SKM-1 (cell line): ENCODE results near the gene CFAP99.
"Not testable (repeated sequence)": the region's sequence is repeated elsewhere in the genome, so short reads cannot be mapped to it uniquely, and the experiment has no call there.

ENCODE experiments used
- DNase-seq: peaks from one replicate; lab custom pipeline; 2025; ENCODE audit not compliant: unreplicated experiment; lab: John Stamatoyannopoulos, UW

The CFAP99 gene

GRCh38 chr4:2465032-2465431 lies 46.3 kb downstream of the CFAP99 start:
- no peak for DNase-seq

- not testable (repeated sequence) for DNase-seq
These were observed 46.8 kb downstream of the CFAP99 start for GRCh38 chr4:2465544-2465943.

GRCh38 chr4:2468456-2469191 lies 49.9 kb downstream of the CFAP99 start, which contains the start of gene RNF4:
TSS of gene RNF4 (plus strand) at chr4:2469106. CDS start at chr4:2490494, 21,388 bp downstream.
- DNase-seq, result peak; percentile 99

- DNase-seq, result peak; percentile 42
These were observed 50.6 kb downstream of the CFAP99 start for GRCh38 chr4:2469192-2469984.

GRCh38 chr4:2470791-2471190 lies 52.0 kb downstream of the CFAP99 start:
- no peak for DNase-seq

- DNase-seq, result no peak
These were observed 53.4 kb downstream of the CFAP99 start for GRCh38 chr4:2472187-2472586.

- DNase-seq, result no peak
These were observed 59.5 kb downstream of the CFAP99 start for GRCh38 chr4:2478229-2478628.

- DNase-seq, result no peak
These were observed 61.9 kb downstream of the CFAP99 start for GRCh38 chr4:2480649-2481048.

GRCh38 chr4:2482192-2482591 lies 63.4 kb downstream of the CFAP99 start:
- no peak for DNase-seq

GRCh38 chr4:2482693-2483092 lies 63.9 kb downstream of the CFAP99 start:
- no peak for DNase-seq

GRCh38 chr4:2483237-2483636 lies 64.5 kb downstream of the CFAP99 start:
- no peak for DNase-seq

GRCh38 chr4:2484185-2484584 lies 65.4 kb downstream of the CFAP99 start:
- DNase-seq, result no peak

- DNase-seq, result peak; percentile 98
These were observed 66.2 kb downstream of the CFAP99 start for GRCh38 chr4:2484993-2485392.

GRCh38 chr4:2485956-2486355 lies 67.2 kb downstream of the CFAP99 start:
- peak; percentile 32 for DNase-seq

- no peak for DNase-seq
These were observed 68.2 kb downstream of the CFAP99 start for GRCh38 chr4:2486981-2487380.

- no peak for DNase-seq
These were observed 68.9 kb downstream of the CFAP99 start for GRCh38 chr4:2487632-2488031.

GRCh38 chr4:2489081-2489805 lies 70.5 kb downstream of the CFAP99 start:
- DNase-seq, result no peak

GRCh38 chr4:2489841-2490552 lies 71.2 kb downstream of the CFAP99 start:
- DNase-seq, result no peak

- DNase-seq, result no peak
These were observed 74.2 kb downstream of the CFAP99 start for GRCh38 chr4:2492970-2493369.

GRCh38 chr4:2494992-2495391 lies 76.2 kb downstream of the CFAP99 start:
- no peak for DNase-seq

GRCh38 chr4:2497324-2497723 lies 78.6 kb downstream of the CFAP99 start:
- DNase-seq, result no peak
